Measurements from ENCODE around the gene ADAMTS2.

DNA sequence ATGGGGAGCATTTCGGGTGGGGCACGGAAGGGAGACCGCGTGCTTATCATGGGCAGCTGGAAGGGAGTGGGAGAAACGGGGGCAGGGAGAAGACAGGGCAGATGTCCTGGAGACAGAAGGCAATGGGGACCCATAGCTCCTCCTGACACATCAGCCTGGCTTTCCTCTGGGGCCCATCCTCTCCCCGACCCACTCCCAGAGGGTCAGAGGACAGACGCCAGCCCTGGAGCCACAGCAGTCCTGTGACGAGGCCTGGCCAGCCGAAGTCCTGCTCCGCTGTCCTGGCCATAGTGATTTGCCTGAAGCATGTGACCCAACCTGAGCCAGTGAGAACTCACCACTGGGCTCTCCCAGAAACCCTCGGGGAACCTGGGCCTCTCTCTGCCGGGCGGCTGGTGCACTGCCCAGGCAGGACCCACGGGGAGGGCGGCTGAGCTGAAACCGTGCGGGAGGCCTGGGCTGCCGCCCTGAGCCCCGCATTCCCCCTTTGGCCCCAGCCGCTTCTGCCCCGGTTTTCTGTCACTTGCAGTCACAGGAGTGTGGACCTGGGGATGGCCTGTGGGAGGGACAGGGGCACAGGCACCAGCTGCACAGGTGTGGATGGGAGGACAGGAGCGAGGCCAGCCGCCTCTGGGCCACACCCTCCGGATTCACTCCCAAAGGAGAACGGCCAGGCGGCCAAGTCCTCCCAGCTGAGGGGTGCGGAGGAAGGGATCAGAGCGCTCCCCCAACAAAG, 19.8 kb downstream of the ADAMTS2 start:
- TF ChIP-seq POLR2A (IDR thresholded peaks at IDR 0.05) (no peak), CTCF (IDR thresholded peaks at IDR 0.05) (no peak)

Data from transverse colon (tissue), 3 donors.